Keratinocyte (primary cell): ENCODE data around the gene C3orf38. TPM values are rescaled to one million over a fixed set of nuclear protein-coding genes. Genes with fewer than 3 reads are reported as not detected.

ENCODE experiments used
- DNase-seq: peaks from one replicate; pipeline ENCODE4 v3.0.0-alpha.2; 2011; ENCODE audit warnings: low read depth, missing footprints, low spot score
- FAIRE-seq: peaks from 2 replicates; lab custom pipeline; 2011; peaks lifted over from hg19 to GRCh38; lab: Jason Lieb, UNC
- H2AFZ ChIP-seq: 2 replicates; pipeline ENCODE4 v1.6.0; 2012; ENCODE audit warnings: low read length, control low read depth, inconsistent platforms; ENCODE audit not compliant: control insufficient read depth
- H3K27ac ChIP-seq: 2 replicates; pipeline ENCODE4 v1.5.1; 2011; ENCODE audit warnings: low read length; ENCODE audit not compliant: control insufficient read depth, insufficient read depth
- H3K27me3 ChIP-seq: 3 replicates; pipeline ENCODE4 v1.6.0; 2011; ENCODE audit warnings: low read length; ENCODE audit not compliant: control insufficient read depth, insufficient read depth; ENCODE audit errors: extremely low read depth
- H3K36me3 ChIP-seq, 2 experiments: 2 replicates in 1 of 2; 3 replicates in 1 of 2; pipeline ENCODE4 v1.5.1; 2011; ENCODE audit warnings: low read length in 2 of 2, mild to moderate bottlenecking in 1 of 2; ENCODE audit not compliant: control insufficient read depth in 2 of 2, insufficient read depth in 2 of 2; ENCODE audit errors: extremely low read depth in 1 of 2
- H3K4me1 ChIP-seq: 3 replicates; pipeline ENCODE4 v1.5.1; 2011; ENCODE audit warnings: low read length; ENCODE audit not compliant: control insufficient read depth, insufficient read depth; ENCODE audit errors: extremely low read depth
- H3K4me2 ChIP-seq: 3 replicates; pipeline ENCODE4 v1.6.0; 2011; ENCODE audit warnings: low read depth, low read length; ENCODE audit not compliant: control insufficient read depth, insufficient read depth; ENCODE audit errors: extremely low read depth
- H3K4me3 ChIP-seq, 3 experiments: fragments of 200-600 bp in 1 of 3; sonication (generic) in 1 of 3; 2 replicates in 2 of 3; 3 replicates in 1 of 3; pipeline ENCODE4 v1.5.1; 2011 to 2016; ENCODE audit warnings: low read length in 3 of 3, mild to moderate bottlenecking in 3 of 3, control low read depth in 2 of 3, inconsistent platforms in 1 of 3, low read depth in 1 of 3, mixed read lengths in 1 of 3, mixed run types in 1 of 3, moderate library complexity in 1 of 3; ENCODE audit not compliant: control insufficient read depth in 2 of 3, insufficient read depth in 2 of 3; ENCODE audit errors: extremely low read depth in 1 of 3
- H3K79me2 ChIP-seq: 2 replicates; pipeline ENCODE4 v1.6.0; 2012; ENCODE audit warnings: low read length; ENCODE audit not compliant: control insufficient read depth, insufficient read depth
- H3K9ac ChIP-seq: 3 replicates; pipeline ENCODE4 v1.6.0; 2011; ENCODE audit warnings: low read length; ENCODE audit not compliant: control insufficient read depth, insufficient read depth; ENCODE audit errors: extremely low read depth
- H3K9me1 ChIP-seq: 3 replicates; pipeline ENCODE4 v1.6.0; 2011; ENCODE audit warnings: low read length; ENCODE audit not compliant: control insufficient read depth, insufficient read depth; ENCODE audit errors: extremely low read depth
- H3K9me3 ChIP-seq: 2 replicates; pipeline ENCODE4 v1.5.1; 2012; ENCODE audit warnings: low read depth, low read length; ENCODE audit not compliant: control insufficient read depth
- H4K20me1 ChIP-seq: 3 replicates; pipeline ENCODE4 v1.6.0; 2011; ENCODE audit warnings: low read length; ENCODE audit not compliant: control insufficient read depth, insufficient read depth; ENCODE audit errors: extremely low read depth
- EZH2 ChIP-seq: IDR thresholded peaks from one replicate; pipeline ENCODE4 v1.6.1; 2012; ENCODE audit warnings: inconsistent platforms, mild to moderate bottlenecking, low read length, moderate library complexity
- dilution Hi-C: fragments of 300-500 bp; cut with MboI; formaldehyde crosslinking; loops from one replicate; pipeline ENCODE4 v1.7.0; 2020; ENCODE audit warnings: low sequenced_read_pairs; ENCODE audit not compliant: extremely low pct_ligation_motif_present
- polyA plus RNA-seq, 5 experiments: library from polyadenylated mRNA; depleted of rRNA in 3 of 5; stranded (reverse) in 3 of 5; stranded (forward) in 1 of 5; unstranded in 1 of 5; fragments of >200 nt; gene quantifications; 1 replicate in 1 of 5; 2 replicates in 3 of 5; 3 replicates in 1 of 5; pipeline versions ENCODE4 v1.2.1 to v1.2.3, GENCODE V29; 2011 to 2012; ENCODE audit warnings: missing spikeins in 2 of 5, low read depth in 1 of 5, low replicate concordance in 1 of 5
- TF ChIP-seq, protein P1 (sequence below), 3 experiments: IDR thresholded peaks in 1 of 3; conservative IDR thresholded peaks in 1 of 3; optimal IDR thresholded peaks in 1 of 3; 2 replicates in 2 of 3; 3 replicates in 1 of 3; pipeline versions ENCODE3 to v1.5.1; 2011; ENCODE audit warnings: low read length in 3 of 3, mild to moderate bottlenecking in 3 of 3, moderate library complexity in 2 of 3, control low read depth in 1 of 3, inconsistent platforms in 1 of 3; ENCODE audit not compliant: insufficient read depth in 2 of 3; ENCODE audit errors: extremely low read depth in 1 of 3

The C3orf38 gene
- polyA plus RNA-seq, 1 donor (not counting 4 experiments of a cell fraction or from before 2014, with no cell fraction given), result 20.3 TPM

DNA sequence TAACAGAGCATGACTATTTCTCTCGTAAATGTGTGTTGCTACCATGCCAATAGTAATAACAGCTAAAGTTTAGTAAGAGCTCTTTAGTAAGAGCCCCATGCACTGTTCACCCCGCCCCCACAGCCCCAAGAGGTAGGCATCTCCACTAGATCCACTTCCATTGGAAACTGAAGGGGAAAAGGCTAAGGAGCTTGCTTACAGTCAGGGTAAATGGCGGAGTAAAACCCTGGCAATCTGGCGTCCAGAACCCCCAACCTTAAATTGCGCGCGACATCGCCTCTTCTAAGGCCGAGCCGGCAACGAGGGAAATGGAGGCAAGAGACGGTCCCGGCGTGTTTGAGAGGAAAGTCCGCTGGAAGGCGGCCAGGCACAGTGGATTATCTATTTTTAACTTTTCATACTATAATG, 654 bp upstream of the C3orf38 start:
- Histone ChIP-seq H3K4me1 (peaks cover 14% of the 10 kb centered on the region), H3K4me3 (peak overlapping the region; percentile 87 to 98 (median 94)), H3K27ac (peak overlapping the region; percentile 93), H3K9me1 (no peaks in the 10 kb centered on the region), H3K27me3 (no peaks in the 10 kb centered on the region), H4K20me1 (no peaks in the 10 kb centered on the region), H3K9ac (peak overlapping the region; percentile 96), H3K36me3 (peaks cover 0 to 8% of the 10 kb centered on the region in 2 experiments), H3K4me2 (peak overlapping the region; percentile 86), H3K9me3 (no peaks in the 10 kb centered on the region), H3K79me2 (peaks cover 49% of the 10 kb centered on the region), H2AFZ (peak overlapping the region; percentile 100)
- TF ChIP-seq, protein P1, sequence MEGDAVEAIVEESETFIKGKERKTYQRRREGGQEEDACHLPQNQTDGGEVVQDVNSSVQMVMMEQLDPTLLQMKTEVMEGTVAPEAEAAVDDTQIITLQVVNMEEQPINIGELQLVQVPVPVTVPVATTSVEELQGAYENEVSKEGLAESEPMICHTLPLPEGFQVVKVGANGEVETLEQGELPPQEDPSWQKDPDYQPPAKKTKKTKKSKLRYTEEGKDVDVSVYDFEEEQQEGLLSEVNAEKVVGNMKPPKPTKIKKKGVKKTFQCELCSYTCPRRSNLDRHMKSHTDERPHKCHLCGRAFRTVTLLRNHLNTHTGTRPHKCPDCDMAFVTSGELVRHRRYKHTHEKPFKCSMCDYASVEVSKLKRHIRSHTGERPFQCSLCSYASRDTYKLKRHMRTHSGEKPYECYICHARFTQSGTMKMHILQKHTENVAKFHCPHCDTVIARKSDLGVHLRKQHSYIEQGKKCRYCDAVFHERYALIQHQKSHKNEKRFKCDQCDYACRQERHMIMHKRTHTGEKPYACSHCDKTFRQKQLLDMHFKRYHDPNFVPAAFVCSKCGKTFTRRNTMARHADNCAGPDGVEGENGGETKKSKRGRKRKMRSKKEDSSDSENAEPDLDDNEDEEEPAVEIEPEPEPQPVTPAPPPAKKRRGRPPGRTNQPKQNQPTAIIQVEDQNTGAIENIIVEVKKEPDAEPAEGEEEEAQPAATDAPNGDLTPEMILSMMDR (optimal IDR thresholded peaks at IDR 0.05 in 1 of 3, IDR thresholded peaks at IDR 0.05 in 1 of 3, conservative IDR thresholded peaks at IDR 0.05 in 1 of 3; ENCODE audit: extremely low read depth in 1 of 3, insufficient read depth in 2 of 3, low read length in 3 of 3), result no peak
- TF ChIP-seq EZH2, result no peak
- DNase-seq (no peak), FAIRE-seq (peak; percentile 34)
- dilution Hi-C loops, result no loop called here

DNA sequence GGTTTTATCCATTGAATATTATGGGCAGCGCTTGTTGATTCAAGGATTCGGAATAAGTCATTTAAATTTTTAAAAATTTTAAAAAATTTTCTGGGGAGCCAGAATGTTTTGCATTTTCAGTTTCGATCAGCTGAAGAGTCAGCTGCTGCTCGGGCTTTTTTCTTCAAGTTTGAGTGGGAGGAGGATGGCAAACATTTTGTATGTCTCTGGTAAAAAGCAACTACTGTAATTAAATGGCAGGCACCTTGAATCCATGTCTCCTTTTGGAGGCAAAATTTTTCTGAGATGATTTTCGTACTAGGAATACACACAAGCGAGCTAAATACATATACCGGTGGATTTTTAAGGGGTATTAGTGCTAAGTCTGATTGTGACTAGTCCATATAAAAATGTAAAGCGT, 612 bp downstream of the C3orf38 start:
- Histone ChIP-seq H3K4me2 (peak overlapping the region; percentile 79), H3K36me3 (peaks cover 0 to 8% of the 10 kb centered on the region in 2 experiments), H2AFZ (peak overlapping the region; percentile 100), H3K79me2 (peaks cover 55% of the 10 kb centered on the region), H3K27me3 (no peaks in the 10 kb centered on the region), H4K20me1 (no peaks in the 10 kb centered on the region), H3K9me3 (no peaks in the 10 kb centered on the region), H3K4me1 (peaks cover 14% of the 10 kb centered on the region), H3K4me3 (peak overlapping the region; percentile 87 to 98 (median 94)), H3K9ac (peak overlapping the region; percentile 96), H3K27ac (peak overlapping the region; percentile 93), H3K9me1 (no peaks in the 10 kb centered on the region)
- TF ChIP-seq EZH2, result no peak
- TF ChIP-seq, protein P1 (optimal IDR thresholded peaks at IDR 0.05 in 1 of 3, IDR thresholded peaks at IDR 0.05 in 1 of 3, conservative IDR thresholded peaks at IDR 0.05 in 1 of 3; ENCODE audit: extremely low read depth in 1 of 3, insufficient read depth in 2 of 3, low read length in 3 of 3), result no peak
- FAIRE-seq (no peak), DNase-seq (no peak)
- dilution Hi-C loops, result no loop called here
